ENCODE data around the gene NOC2L.
"Not testable (repeated sequence)": the region's sequence is repeated elsewhere in the genome, so short reads cannot be mapped to it uniquely, and the experiment has no call there.

The NOC2L gene

GRCh38 chr1:897951-898350 is 61.1 kb downstream of the NOC2L start:
- DNase-seq, result not testable (repeated sequence)

- DNase-seq, result no peak
These were observed 61.8 kb downstream of the NOC2L start for GRCh38 chr1:897226-897625.
